Caco-2 (cell line): ENCODE measurements around the gene CHMP2B. TPM values are rescaled to one million over a fixed set of nuclear protein-coding genes. Genes with fewer than 3 reads are reported as not detected.
"Not testable (repeated sequence)": the region's sequence is repeated elsewhere in the genome, so short reads cannot be mapped to it uniquely, and the experiment has no call there.

Experiments used
- BruUV-seq: library from RNA; stranded (reverse); fragments of 400-500 nt; replicated peaks from 2 replicates; lab custom pipeline; 2021; lab: Mats Ljungman, UMichigan
- CTCF ChIA-PET: fragments of 300-600 bp; sonication (Branson Sonifier 250); formaldehyde crosslinking; loops from one replicate; lab custom pipeline; 2022; ENCODE audit warnings: antibody characterized with exemption; lab: Charles Lee
- POLR2A ChIA-PET: fragments of 300-600 bp; sonication (Branson Sonifier 250); formaldehyde crosslinking; loops from one replicate; lab custom pipeline; 2022; ENCODE audit warnings: antibody characterized with exemption; lab: Charles Lee
- DNase-seq, 2 experiments: peaks; one replicate each; pipeline versions ENCODE4 v3.0.0 to v3.0.0-alpha.2; 2020 to 2022
- H3K27me3 ChIP-seq: replicated peaks from 2 replicates; pipeline ENCODE4 v1.6.0; 2011; ENCODE audit warnings: low read length; ENCODE audit not compliant: control insufficient read depth, insufficient read depth
- H3K36me3 ChIP-seq: 2 replicates; pipeline ENCODE4 v1.5.1; 2011; ENCODE audit warnings: low read length; ENCODE audit not compliant: control insufficient read depth, insufficient read depth
- H3K4me1 ChIP-seq: fragments of 250-450 bp; sonication (Bioruptor Pico); 2 replicates; pipeline ENCODE4 v1.5.1; 2020; ENCODE audit warnings: mild to moderate bottlenecking
- H3K4me3 ChIP-seq: 2 replicates; pipeline ENCODE4 v1.5.1; 2011; ENCODE audit warnings: low read depth, mild to moderate bottlenecking, control low read depth, low read length
- H3K9me3 ChIP-seq: fragments of 250-450 bp; sonication (Bioruptor Pico); 2 replicates; pipeline ENCODE4 v1.5.1; 2020; ENCODE audit warnings: mild to moderate bottlenecking, moderate library complexity
- H3K27ac Mint-ChIP-seq: one replicate; pipeline ENCODE4 v1.8.0; 2022; ENCODE audit warnings: mixed read lengths; ENCODE audit not compliant: unreplicated experiment
- H3K27me3 Mint-ChIP-seq: one replicate; pipeline ENCODE4 v1.8.0; 2022; ENCODE audit warnings: mixed read lengths; ENCODE audit not compliant: insufficient read depth, unreplicated experiment
- H3K36me3 Mint-ChIP-seq: one replicate; pipeline ENCODE4 v1.8.0; 2022; ENCODE audit warnings: mild to moderate bottlenecking, mixed read lengths; ENCODE audit not compliant: insufficient read depth, unreplicated experiment
- H3K4me1 Mint-ChIP-seq: one replicate; pipeline ENCODE4 v1.8.0; 2022; ENCODE audit warnings: low read depth, mixed read lengths; ENCODE audit not compliant: unreplicated experiment
- H3K4me3 Mint-ChIP-seq: one replicate; pipeline ENCODE4 v1.8.0; 2022; ENCODE audit warnings: mild to moderate bottlenecking, moderate library complexity, mixed read lengths; ENCODE audit not compliant: unreplicated experiment
- H3K9me3 Mint-ChIP-seq: one replicate; pipeline ENCODE4 v1.8.0; 2022; ENCODE audit warnings: mixed read lengths; ENCODE audit not compliant: unreplicated experiment
- CTCF ChIP-seq, 2 experiments: fragments of 200-600 bp in 1 of 2; IDR thresholded peaks; 1 replicate in 1 of 2; 2 replicates in 1 of 2; pipeline versions ENCODE4 v1.5.1 to v1.8.0; 2011 to 2022; ENCODE audit warnings: antibody characterized with exemption in 1 of 2, control low read depth in 1 of 2, inconsistent platforms in 1 of 2, low read depth in 1 of 2, low read length in 1 of 2, mild to moderate bottlenecking in 1 of 2, moderate library complexity in 1 of 2; ENCODE audit not compliant: insufficient read depth in 1 of 2, severe bottlenecking in 1 of 2, unreplicated experiment in 1 of 2
- intact Hi-C: fragments of 100-400 bp; cut with micrococcal nuclease; formaldehyde crosslinking; loops from one replicate; pipeline ENCODE4 v1.10.0; 2022; ENCODE audit not compliant: unreplicated experiment
- total RNA-seq: library from RNA; stranded (reverse); gene quantifications from 2 replicates; pipeline ENCODE4 v1.2.3, GENCODE V29; 2022

Gene CHMP2B
- total RNA-seq, 1 experiment from 2014 or later, result 52.4 TPM

GRCh38 chr3:87247430-87247773 lies 20.3 kb downstream of the CHMP2B start:
- ChIA-PET POLR2A (no interaction called here), CTCF (interaction anchor here (1.2 kb wide), 1 partner anchor 12 kb away, joined by 3 read pairs; no protein-coding TSS in a partner anchor)
- H3K36me3 ChIP-seq, result no peaks in the 10 kb centered on the region
- intact Hi-C loops, result no loop called here
- no peaks in the 10 kb centered on the region for H3K27me3 Mint-ChIP-seq
- H3K36me3 Mint-ChIP-seq, result peaks cover 16% of the 10 kb centered on the region
- H3K4me1 Mint-ChIP-seq, result no peaks in the 10 kb centered on the region
- no peak overlapping the region for H3K4me3 Mint-ChIP-seq
- no TSS peak for BruUV-seq
- H3K27ac Mint-ChIP-seq, result no peak overlapping the region
- no peak overlapping the region for H3K4me3 ChIP-seq
- DNase-seq, result no peak
- no peak for TF ChIP-seq CTCF (IDR thresholded peaks at IDR 0.05; ENCODE audit: insufficient read depth in 1 of 2, low read depth in 1 of 2, low read length in 1 of 2, severe bottlenecking in 1 of 2, unreplicated experiment in 1 of 2)
- no peaks in the 10 kb centered on the region for H3K27me3 ChIP-seq
- H3K9me3 Mint-ChIP-seq, result no peaks in the 10 kb centered on the region
- H3K9me3 ChIP-seq, result no peaks in the 10 kb centered on the region
- no peaks in the 10 kb centered on the region for H3K4me1 ChIP-seq

- BruUV-seq, H3K9me3 Mint-ChIP-seq, H3K4me3 Mint-ChIP-seq, POLR2A ChIA-PET, H3K27me3 ChIP-seq, H3K4me1 Mint-ChIP-seq, H3K4me3 ChIP-seq, H3K27me3 Mint-ChIP-seq, H3K36me3 ChIP-seq, H3K27ac Mint-ChIP-seq, DNase-seq, H3K4me1 ChIP-seq, H3K9me3 ChIP-seq, intact Hi-C loops, CTCF ChIA-PET: not testable (repeated sequence)
- peaks cover 16% of the 10 kb centered on the region for H3K36me3 Mint-ChIP-seq
Measured at GRCh38 chr3:87248231-87248630, 21.1 kb downstream of the CHMP2B start.

GRCh38 chr3:87248831-87249230 lies 21.7 kb downstream of the CHMP2B start:
- Mint-ChIP-seq H3K4me1 (no peaks in the 10 kb centered on the region), H3K36me3 (peaks cover 17% of the 10 kb centered on the region), H3K4me3 (no peak overlapping the region), H3K9me3 (no peaks in the 10 kb centered on the region), H3K27me3 (no peaks in the 10 kb centered on the region), H3K27ac (no peak overlapping the region)
- no TSS peak for BruUV-seq
- no peak overlapping the region for H3K4me3 ChIP-seq
- no peaks in the 10 kb centered on the region for H3K4me1 ChIP-seq
- DNase-seq, result no peak
- H3K27me3 ChIP-seq, result no peaks in the 10 kb centered on the region
- intact Hi-C loops, result no loop called here
- no peaks in the 10 kb centered on the region for H3K36me3 ChIP-seq
- ChIA-PET CTCF (no interaction called here), POLR2A (no interaction called here)
- TF ChIP-seq CTCF (IDR thresholded peaks at IDR 0.05; ENCODE audit: insufficient read depth in 1 of 2, low read depth in 1 of 2, low read length in 1 of 2, severe bottlenecking in 1 of 2, unreplicated experiment in 1 of 2), result no peak
- H3K9me3 ChIP-seq, result no peaks in the 10 kb centered on the region

GRCh38 chr3:87250009-87250408 lies 22.9 kb downstream of the CHMP2B start:
- no peak for DNase-seq
- Mint-ChIP-seq H3K4me1 (no peaks in the 10 kb centered on the region), H3K4me3 (no peak overlapping the region), H3K27ac (no peak overlapping the region), H3K9me3 (no peaks in the 10 kb centered on the region), H3K27me3 (no peaks in the 10 kb centered on the region), H3K36me3 (peaks cover 23% of the 10 kb centered on the region)
- intact Hi-C loops, result no loop called here
- no TSS peak for BruUV-seq
- CTCF ChIA-PET, result no interaction called here
- H3K4me3 ChIP-seq, result no peak overlapping the region
- H3K9me3 ChIP-seq, result no peaks in the 10 kb centered on the region
- H3K36me3 ChIP-seq, result no peaks in the 10 kb centered on the region
- POLR2A ChIA-PET, result no interaction called here
- H3K4me1 ChIP-seq, result no peaks in the 10 kb centered on the region
- TF ChIP-seq CTCF (IDR thresholded peaks at IDR 0.05; ENCODE audit: insufficient read depth in 1 of 2, low read depth in 1 of 2, low read length in 1 of 2, severe bottlenecking in 1 of 2, unreplicated experiment in 1 of 2), result no peak
- no peaks in the 10 kb centered on the region for H3K27me3 ChIP-seq
